HepG2 (cell line): ENCODE results near the gene CNNM4. TPM values are rescaled to one million over a fixed set of nuclear protein-coding genes. Genes with fewer than 3 reads are reported as not detected.
A peak's percentile ranks its signal among the peaks of the same experiment; 100 is the strongest.

Experiments used
- ARNT2 ChIP-seq: sonication (generic); formaldehyde crosslinking; IDR thresholded peaks from 2 replicates; pipeline ENCODE4 v1.8.0; 2022; ENCODE audit warnings: mild to moderate bottlenecking, low read depth, missing genetic modification reagents, moderate library complexity
- ATRX ChIP-seq: sonication (generic); formaldehyde crosslinking; IDR thresholded peaks from 2 replicates; pipeline ENCODE4 v1.4.0; 2020; ENCODE audit warnings: missing genetic modification reagents, borderline replicate concordance
- DRAP1 ChIP-seq: IDR thresholded peaks from 2 replicates; pipeline ENCODE4 v1.6.1; 2016; ENCODE audit warnings: missing genetic modification reagents, missing compliant biosample characterization
- HNF1B ChIP-seq: sonication (generic); formaldehyde crosslinking; IDR thresholded peaks from 2 replicates; pipeline ENCODE4 v1.5.1; 2020; ENCODE audit warnings: mild to moderate bottlenecking, moderate library complexity, missing genetic modification reagents
- HNRNPUL1 ChIP-seq: fragments of 200-400 bp; formaldehyde crosslinking; IDR thresholded peaks from 2 replicates; pipeline ENCODE4 v1.6.1; 2017; ENCODE audit warnings: low read depth, mild to moderate bottlenecking, low read length, moderate library complexity
- HOXA3 ChIP-seq: sonication (generic); formaldehyde crosslinking; IDR thresholded peaks from 2 replicates; pipeline ENCODE4 v1.5.0; 2020; ENCODE audit warnings: missing genetic modification reagents
- MAFG ChIP-seq: sonication (generic); formaldehyde crosslinking; IDR thresholded peaks from 2 replicates; pipeline ENCODE4 v1.5.1; 2020; ENCODE audit warnings: mild to moderate bottlenecking, missing genetic modification reagents
- MBNL3 ChIP-seq: fragments of 250-450 bp; sonication (Bioruptor Pico); conservative IDR thresholded peaks from 2 replicates; pipeline ENCODE4 v1.8.0; 2022; ENCODE audit warnings: mild to moderate bottlenecking, inconsistent platforms
- MED1 ChIP-seq: sonication (generic); formaldehyde crosslinking; IDR thresholded peaks from 2 replicates; pipeline ENCODE4 v1.4.0; 2020; ENCODE audit warnings: missing genetic modification reagents
- MZF1 ChIP-seq: sonication (generic); formaldehyde crosslinking; IDR thresholded peaks from 2 replicates; pipeline ENCODE4 v1.8.1; 2023; ENCODE audit warnings: mild to moderate bottlenecking, missing genetic modification reagents, borderline replicate concordance
- NFE2 ChIP-seq: sonication (generic); formaldehyde crosslinking; IDR thresholded peaks from 2 replicates; pipeline ENCODE4 v1.4.0; 2020; ENCODE audit warnings: missing genetic modification reagents
- RELA ChIP-seq: sonication (generic); formaldehyde crosslinking; IDR thresholded peaks from 2 replicates; pipeline ENCODE4 v1.4.0; 2020; ENCODE audit warnings: missing genetic modification reagents
- TAF1 ChIP-seq: sonication (generic); formaldehyde crosslinking; IDR thresholded peaks from 2 replicates; pipeline ENCODE4 v1.4.0; 2020; ENCODE audit warnings: missing genetic modification reagents
- TARDBP ChIP-seq: sonication (generic); formaldehyde crosslinking; IDR thresholded peaks from 2 replicates; pipeline ENCODE4 v1.8.0; 2022; ENCODE audit warnings: mild to moderate bottlenecking, missing genetic modification reagents
- TFDP1 ChIP-seq: IDR thresholded peaks from 2 replicates; pipeline ENCODE4 v1.6.1; 2016; ENCODE audit warnings: missing compliant biosample characterization, missing genetic modification reagents, borderline replicate concordance
- TFE3 ChIP-seq: IDR thresholded peaks from 2 replicates; pipeline ENCODE4 v1.6.1; 2016
- TRAFD1 ChIP-seq: sonication (generic); formaldehyde crosslinking; IDR thresholded peaks from 2 replicates; pipeline ENCODE4 v1.5.1; 2020; ENCODE audit warnings: missing genetic modification reagents, mild to moderate bottlenecking, borderline replicate concordance
- XRCC5 ChIP-seq: fragments of 200-400 bp; formaldehyde crosslinking; optimal IDR thresholded peaks from 2 replicates; pipeline ENCODE3; 2017; ENCODE audit warnings: mild to moderate bottlenecking, low read length
- ZBTB2 ChIP-seq: sonication (generic); formaldehyde crosslinking; IDR thresholded peaks from 2 replicates; pipeline ENCODE4 v1.8.0; 2022; ENCODE audit warnings: low read depth, missing genetic modification reagents
- ZBTB38 ChIP-seq: sonication (generic); formaldehyde crosslinking; IDR thresholded peaks from 2 replicates; pipeline ENCODE4 v1.5.1; 2020; ENCODE audit warnings: mild to moderate bottlenecking, missing genetic modification reagents
- ZFP1 ChIP-seq: IDR thresholded peaks from 2 replicates; pipeline ENCODE4 v1.6.1; 2016
- ZNF180 ChIP-seq: sonication (generic); formaldehyde crosslinking; IDR thresholded peaks from 2 replicates; pipeline ENCODE4 v1.4.0; 2020; ENCODE audit warnings: low read depth, missing genetic modification reagents, borderline replicate concordance
- ZNF382 ChIP-seq: sonication (generic); formaldehyde crosslinking; IDR thresholded peaks from 2 replicates; pipeline ENCODE4 v1.5.0; 2020; ENCODE audit warnings: missing genetic modification reagents, mild to moderate bottlenecking, borderline replicate concordance
- ZNF451 ChIP-seq: sonication (generic); formaldehyde crosslinking; IDR thresholded peaks from 2 replicates; pipeline ENCODE4 v1.5.0; 2020; ENCODE audit warnings: mild to moderate bottlenecking, missing genetic modification reagents
- ZNF572 ChIP-seq: sonication (generic); formaldehyde crosslinking; IDR thresholded peaks from 2 replicates; pipeline ENCODE4 v1.5.1; 2020; ENCODE audit warnings: mild to moderate bottlenecking, missing genetic modification reagents
- polyA plus RNA-seq, 8 experiments: library from polyadenylated mRNA; depleted of rRNA in 3 of 8; stranded (reverse) in 7 of 8; unstranded in 1 of 8; fragments of >200 nt; fragmentation: Illumina TruSeq in 4 of 8; extraction: Trizol in 4 of 8; gene quantifications; 2 replicates each; pipeline versions ENCODE4 v1.2.1 to v1.2.3, GENCODE V29; 2011 to 2016; ENCODE audit warnings: low read depth in 4 of 8, missing spikeins in 1 of 8, mixed read lengths in 1 of 8; ENCODE audit not compliant: insufficient read depth in 1 of 8
- total RNA-seq, 5 experiments: library from RNA; depleted of rRNA; stranded (reverse); fragments of >200 nt; fragmentation: Illumina TruSeq; extraction: Trizol; gene quantifications; 2 replicates each; pipeline ENCODE4 v1.2.3, GENCODE V29; 2016; ENCODE audit warnings: low read depth in 1 of 5

CNNM4 gene
- total and polyA plus RNA-seq, 2 of the 13 experiments (the other 11 are each of a cell fraction or from before 2014, with no cell fraction given) = 5.9 to 8.4 TPM

- no peak for TF ChIP-seq ZBTB2 (CRISPR knock-in tag)
- no peak for TF ChIP-seq MBNL3 (CRISPR knock-in tag)
- TF ChIP-seq NFE2 (CRISPR knock-in tag) = no peak
- TF ChIP-seq ZNF382 (CRISPR knock-in tag) = no peak
- no peak for TF ChIP-seq ZFP1 (CRISPR knock-in tag)
- TF ChIP-seq ZBTB38 (CRISPR knock-in tag) = peak; percentile 49; the same call in 1 of the 2 replicates
- TF ChIP-seq RELA (CRISPR knock-in tag) = no peak
- no peak for TF ChIP-seq DRAP1
- peak; percentile 37; the same call in 1 of the 2 replicates for TF ChIP-seq HOXA3 (CRISPR knock-in tag)
- TF ChIP-seq MAFG (CRISPR knock-in tag) = no peak
- 0 out of 2 replicates have a peak, but pooled peaks have one; percentile 66 for TF ChIP-seq HNF1B (CRISPR knock-in tag)
- peak; percentile 80 for TF ChIP-seq XRCC5
- no peak for TF ChIP-seq ATRX (CRISPR knock-in tag)
- no peak for TF ChIP-seq HNRNPUL1
- TF ChIP-seq TAF1 (CRISPR knock-in tag) = no peak
- TF ChIP-seq MZF1 (CRISPR knock-in tag) = no peak
- no peak for TF ChIP-seq TFE3 (CRISPR knock-in tag)
- no peak for TF ChIP-seq ZNF451 (CRISPR knock-in tag)
- TF ChIP-seq ARNT2 (CRISPR knock-in tag) = no peak
- no peak for TF ChIP-seq TARDBP (CRISPR knock-in tag)
- no peak; the same call in 1 of the 2 replicates for TF ChIP-seq TRAFD1
- TF ChIP-seq MED1 (CRISPR knock-in tag) = peak; percentile 42; the same call in 1 of the 2 replicates
- TF ChIP-seq ZNF572 = peak; percentile 64; the same call in 1 of the 2 replicates
- TF ChIP-seq ZNF180 (CRISPR knock-in tag) = no peak
- no peak for TF ChIP-seq TFDP1 (CRISPR knock-in tag)
Observed at GRCh38 chr2:96810783-96811192, 50.1 kb downstream of the CNNM4 start (continued).
